Stimulated activated CD8-positive, alpha-beta memory T cell treated with anti-CD3 and anti-CD28 coated beads, Interleukin-7, amount 100 ng/mL, for 24 hours (primary cell): ENCODE data around the gene SUGCT.

Experiments
- DNase-seq: peaks from one replicate; pipeline ENCODE4 v3.0.0-alpha.2; 2020; ENCODE audit warnings: low read depth

SUGCT gene

DNA sequence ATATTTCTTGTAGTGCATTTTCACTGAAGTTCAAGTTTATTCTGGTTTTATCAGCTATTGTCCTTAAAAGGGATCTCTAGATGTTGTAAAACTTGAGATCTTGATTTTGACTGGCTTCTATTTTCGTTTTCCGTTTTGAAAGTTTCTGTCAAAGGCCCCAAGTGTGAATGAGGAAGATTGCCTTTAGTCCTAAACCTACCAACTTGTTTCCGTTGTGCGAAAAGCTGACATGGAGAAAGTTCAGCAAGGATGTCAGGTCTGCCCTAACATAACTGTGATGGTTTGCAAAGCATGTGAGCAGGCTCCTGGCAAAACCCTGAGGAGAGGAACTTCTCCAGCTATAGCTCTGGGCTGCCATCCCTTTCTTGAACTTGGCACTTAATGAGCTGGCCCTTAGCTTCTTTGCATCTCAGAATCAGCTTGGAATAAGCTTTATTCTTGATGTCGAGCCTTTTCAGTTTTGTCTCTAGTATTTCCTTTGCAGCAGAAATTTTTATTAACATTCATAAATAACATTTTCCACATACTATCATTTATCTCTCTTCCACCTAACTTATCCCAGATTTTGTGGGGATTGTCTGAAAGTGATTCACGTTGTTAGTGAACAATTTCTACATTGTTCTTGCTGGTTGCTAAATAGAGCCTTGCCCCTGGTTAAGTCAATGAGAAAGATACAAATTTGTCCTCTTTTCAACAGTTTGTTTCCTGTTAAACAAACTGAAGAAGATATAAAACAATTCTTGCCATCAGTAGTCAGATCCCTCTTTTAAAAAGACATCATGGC is 559.4 kb downstream of the SUGCT start:
- DNase-seq: no peak

DNA sequence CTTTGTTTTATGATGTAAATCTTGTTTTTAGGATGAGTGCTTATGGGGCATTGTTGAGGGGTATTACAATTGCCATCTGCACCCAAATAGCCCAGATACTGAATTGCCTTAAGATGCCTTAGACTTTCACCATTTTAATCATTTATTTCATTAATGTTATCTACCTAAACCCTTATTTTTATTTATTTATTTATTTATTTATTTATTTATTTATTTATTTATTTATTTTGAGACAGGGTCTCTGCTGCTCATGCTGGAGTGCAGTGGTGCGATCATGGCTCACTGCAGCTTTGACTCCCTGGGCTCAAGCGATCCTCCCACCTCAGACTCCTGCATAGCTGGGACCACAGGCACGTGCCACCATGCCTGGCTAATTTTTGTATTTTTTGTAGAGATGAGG is 560.2 kb downstream of the SUGCT start:
- no peak for DNase-seq

DNA sequence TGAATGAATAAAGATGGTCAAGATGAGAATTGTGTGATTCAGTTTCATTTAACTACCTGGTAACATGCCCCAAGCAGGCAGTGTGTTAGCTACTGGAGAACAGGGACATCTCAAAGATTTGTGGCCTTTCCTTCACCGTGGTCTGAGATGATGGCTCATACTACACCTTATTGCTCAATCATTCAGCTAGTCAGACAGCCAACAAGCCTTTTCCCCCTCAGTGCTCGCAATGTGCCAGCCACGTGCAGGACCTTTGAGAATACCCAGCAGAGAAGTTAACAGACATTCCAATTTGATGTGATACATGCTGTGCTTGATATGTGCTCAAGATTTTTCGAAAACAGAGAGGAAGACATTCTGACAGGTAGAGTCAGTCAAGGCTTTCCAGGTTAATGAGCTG is 562.8 kb downstream of the SUGCT start:
- no peak for DNase-seq

DNA sequence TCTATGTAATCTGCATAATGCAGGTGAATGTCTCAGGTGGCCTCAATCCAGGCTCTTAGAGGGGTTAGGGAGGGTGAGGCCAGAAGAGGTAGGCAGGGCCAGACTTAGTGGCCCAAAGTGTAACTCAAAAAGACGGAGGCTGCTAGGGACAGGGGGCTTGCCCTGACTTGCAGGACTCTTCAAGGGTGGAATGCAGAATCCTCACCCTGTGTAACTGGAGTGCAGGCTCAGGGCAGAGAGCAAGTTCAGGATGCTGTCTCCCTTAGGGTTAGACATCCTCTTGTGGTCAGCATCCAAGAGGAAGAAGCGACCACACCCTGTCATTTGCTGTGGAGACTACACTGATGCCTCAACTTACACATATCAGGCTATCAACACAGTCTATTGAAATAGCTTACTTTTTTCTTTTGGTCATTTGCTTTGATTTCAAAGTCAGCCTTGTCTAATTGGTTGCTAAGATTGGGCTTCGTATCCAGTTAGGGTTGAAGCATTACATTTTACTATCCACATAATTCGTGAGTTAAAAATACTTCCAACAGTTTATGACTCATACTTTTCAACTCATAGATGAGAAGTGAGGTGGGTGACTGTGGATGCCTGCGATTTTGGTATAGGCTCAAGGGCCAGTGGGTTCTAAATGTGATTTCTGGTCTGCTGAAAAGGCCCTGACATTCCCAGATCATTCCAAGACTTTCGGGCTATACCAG is 563.6 kb downstream of the SUGCT start:
- DNase-seq: no peak

DNA sequence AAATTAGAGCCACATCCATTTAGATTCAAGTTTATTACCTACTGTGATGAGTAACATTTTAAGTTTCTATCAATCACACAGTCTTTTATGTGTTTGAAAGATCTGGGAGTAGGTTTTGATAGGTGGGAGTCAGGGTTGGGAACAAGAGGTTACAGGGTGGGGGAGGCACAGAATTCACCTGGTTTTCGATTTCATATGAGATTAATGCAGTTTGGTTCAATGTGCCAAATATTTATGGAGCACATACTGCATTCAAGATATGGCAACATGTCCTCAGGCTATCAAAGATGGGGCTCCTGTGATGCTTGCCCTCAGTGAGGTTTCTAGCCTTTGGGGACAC is 564.1 kb downstream of the SUGCT start:
- no peak for DNase-seq

DNA sequence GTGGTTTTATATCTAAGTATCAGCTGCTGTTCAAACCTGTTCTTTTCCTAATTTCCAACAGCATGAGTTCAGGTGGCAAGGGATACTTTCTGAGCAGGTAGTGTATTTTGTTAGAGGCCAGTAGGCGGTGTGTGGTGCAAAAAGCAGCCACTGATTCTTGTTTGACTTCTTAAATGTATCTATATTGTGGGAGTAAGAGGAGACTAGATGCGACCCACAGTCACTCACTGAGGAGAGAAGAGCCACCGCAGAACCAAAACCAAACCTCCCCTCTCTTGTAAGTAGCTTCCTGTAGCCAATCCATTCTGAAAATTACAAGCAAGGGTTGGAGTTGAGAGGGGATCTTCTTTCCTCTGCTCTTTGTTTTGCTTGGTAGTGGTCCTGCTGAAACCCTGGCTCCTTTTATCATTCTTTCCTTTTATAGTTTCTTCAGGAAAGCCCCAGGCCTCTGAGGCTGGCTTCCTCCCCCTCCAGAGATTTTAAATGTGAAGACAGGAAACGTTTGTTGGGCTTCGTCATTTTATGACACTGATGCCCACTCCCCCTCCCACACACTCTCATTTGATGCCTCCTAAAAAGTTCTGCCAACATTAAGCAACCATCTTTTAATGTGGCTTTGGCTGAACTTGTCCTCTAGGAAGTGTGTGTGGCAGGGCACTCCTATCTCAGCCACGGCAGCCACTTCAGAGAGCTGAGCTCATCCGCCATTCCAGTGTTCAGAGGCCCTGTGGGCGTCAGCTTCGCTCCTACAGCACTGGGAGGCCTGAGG is 566.0 kb downstream of the SUGCT start:
- no peak for DNase-seq

DNA sequence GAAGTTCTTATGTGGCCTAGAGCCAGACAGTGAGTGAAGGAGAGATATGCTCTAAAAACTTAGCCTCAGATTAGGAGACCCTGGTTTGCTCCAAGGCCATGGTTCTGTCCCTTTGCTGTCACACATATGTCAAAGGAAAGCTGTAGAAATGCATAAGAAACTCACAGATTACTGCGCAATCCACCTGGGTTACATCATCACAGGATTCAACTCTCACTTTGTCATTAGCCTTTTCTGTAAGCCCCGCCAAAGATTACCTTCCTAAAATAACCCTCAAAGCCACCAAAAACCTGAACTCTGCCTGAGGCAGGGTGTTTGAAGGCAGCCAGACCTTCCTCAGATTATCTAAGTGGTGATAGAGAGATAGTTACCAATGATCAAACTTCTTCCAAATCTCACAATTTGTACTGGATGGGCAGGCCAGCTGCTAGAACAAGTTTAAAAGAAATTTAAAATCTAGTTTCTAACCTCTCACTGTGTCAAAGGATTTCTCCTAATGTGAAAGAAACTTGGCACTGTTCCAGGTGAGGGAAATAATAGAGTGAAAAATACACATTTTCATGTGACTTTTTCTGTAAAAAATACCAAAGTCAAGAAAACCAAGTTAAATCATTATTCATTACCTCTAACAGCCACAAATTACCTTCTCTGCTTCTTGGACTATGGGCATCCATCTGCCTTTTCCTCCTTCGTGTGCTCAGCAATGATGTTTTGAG is 567.2 kb downstream of the SUGCT start:
- no peak for DNase-seq

DNA sequence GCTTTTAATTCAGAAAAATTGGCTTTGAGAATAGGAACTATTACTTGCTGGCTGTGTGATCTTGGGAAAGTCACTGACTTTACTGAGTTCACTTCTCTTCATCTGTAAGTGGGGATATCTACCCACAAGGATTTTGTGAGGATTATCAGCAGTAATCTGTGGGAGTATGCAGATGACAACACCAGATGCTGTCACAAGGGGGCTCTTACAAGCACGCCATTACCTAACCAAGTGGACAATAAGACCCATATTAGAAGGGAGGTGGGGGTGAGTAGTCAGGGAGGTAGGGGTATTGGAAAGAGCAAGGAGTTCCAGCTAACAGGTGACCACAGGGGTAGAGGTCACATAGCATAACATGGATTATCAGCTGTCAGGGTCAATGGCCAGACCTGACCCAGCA is 569.4 kb downstream of the SUGCT start:
- no peak for DNase-seq

DNA sequence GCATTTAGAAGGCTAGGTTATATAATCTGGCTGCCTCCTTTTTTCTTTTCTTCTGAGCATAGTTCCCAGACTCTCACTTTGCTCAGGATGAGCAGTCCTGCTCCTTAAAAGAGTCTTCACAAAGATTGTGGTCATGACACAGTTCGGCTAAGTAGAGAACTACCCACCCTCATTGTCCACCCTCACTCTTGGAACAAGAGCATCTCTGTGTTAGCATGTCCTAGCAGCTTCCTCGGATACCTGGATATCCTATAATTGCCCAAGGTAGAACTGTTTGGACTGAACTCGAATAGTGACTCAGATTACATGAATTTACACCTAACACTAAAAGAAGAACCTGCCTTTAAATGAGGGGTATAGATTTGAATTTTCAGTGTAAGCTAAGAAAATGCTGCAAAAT is 572.0 kb downstream of the SUGCT start:
- no peak for DNase-seq

DNA sequence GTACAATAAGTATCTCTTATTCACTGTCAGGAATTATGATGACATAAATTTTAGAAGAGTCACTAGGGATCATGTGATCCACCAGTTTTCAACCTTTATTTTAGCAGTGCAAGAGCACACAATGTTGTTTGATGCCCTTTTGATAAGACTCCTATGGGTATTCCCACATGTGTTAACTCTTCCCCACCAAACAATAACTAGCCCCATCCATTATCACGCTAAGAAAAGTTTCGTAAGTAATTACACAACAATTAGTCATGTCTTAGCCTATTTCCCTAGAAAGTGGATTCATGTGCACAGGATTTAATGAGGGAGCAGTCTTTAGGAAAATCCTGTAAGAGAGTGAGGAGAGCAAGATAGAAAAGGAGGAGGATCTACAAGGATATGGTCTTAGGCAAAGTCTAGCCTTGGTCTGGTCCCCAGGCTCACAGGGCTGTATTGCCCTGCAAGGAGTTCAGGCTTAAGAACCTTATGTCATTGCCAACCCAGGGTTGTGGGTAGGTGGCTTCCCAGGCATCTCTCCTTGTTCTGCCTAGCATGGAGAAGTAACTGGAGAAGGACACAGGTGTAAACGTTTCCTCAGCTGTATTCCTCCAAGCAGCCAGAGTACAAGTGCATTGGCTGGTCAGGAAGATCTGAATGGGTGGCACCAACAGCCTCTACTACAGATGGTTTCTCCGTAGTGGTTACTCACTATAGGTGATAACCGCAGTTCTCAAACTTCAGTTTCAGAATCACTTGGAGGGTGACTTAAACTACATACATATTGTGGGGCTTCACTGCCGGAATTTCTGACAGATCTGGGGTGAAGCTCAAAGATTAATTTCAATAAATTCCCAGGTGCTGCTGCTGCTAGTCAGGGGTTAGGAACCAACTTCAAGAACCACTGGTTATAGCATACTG is 574.5 kb downstream of the SUGCT start:
- no peak for DNase-seq

DNA sequence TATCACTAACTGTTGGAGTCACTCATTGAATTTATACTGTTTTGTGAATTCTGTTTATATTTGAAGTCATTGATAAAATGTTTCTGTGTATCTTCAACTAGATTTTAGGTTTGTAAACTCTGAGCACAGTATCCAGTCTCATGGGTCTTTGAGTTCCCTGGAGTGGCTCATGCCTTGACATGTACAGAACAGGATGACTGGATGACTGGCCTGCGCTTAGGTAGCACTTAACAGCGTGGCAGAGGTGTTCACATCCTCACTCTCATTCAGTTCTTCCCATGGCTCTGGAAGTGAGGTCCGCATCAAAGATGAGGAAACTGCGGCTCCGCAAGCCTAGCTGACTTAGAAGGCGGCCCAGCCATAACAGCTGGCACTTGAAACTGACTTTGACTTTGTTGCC is 576.9 kb downstream of the SUGCT start:
- no peak for DNase-seq

DNA sequence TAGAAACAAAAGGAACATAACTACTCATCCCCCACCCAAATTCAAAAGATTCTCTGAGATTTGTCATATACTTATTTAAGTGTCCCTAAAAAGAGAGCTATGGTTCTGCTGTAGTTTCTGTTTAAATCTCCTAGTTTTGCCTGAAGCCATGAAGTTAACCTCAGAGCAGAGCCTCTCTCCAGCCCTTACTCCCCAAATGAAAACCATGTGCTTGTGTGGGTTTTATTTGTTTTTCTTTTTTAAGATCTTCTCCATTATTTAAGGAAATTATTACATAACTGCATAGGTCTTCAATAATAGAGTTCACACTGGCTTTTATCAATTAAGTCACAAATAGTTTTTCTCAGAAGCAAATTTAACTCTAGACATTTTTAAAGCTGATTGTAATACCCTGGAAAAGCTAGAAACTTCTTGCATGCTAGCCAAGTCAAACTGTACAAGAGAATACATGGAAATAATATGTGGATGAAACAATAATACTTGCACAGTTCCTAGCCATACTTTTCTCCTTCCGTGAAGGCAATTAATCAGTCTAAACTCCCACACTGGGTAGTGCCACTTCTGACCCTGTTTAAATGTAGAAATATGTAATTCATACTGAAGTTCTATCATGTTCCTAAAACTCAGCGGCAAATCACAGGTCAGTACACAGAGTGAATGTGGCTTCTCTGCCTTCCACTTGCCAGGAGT is 579.7 kb downstream of the SUGCT start:
- DNase-seq: no peak

DNA sequence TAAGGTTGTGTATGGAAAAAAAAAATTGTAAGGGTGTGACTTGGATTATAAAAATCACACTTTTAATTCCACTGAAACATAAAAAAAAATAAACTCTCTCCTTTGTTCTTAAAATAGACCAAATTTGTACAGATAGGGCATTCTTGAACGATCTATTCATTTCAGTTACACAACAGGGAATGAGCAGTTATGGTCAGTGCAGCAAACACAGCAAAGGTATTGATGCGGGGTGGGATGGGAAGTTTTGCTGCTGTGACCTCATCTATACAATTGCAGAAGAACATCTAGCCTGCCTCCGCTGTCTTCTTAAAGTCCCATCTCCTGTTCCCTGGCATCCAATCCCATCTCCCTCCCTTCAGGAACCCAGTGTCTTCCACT is 580.2 kb downstream of the SUGCT start:
- no peak for DNase-seq

DNA sequence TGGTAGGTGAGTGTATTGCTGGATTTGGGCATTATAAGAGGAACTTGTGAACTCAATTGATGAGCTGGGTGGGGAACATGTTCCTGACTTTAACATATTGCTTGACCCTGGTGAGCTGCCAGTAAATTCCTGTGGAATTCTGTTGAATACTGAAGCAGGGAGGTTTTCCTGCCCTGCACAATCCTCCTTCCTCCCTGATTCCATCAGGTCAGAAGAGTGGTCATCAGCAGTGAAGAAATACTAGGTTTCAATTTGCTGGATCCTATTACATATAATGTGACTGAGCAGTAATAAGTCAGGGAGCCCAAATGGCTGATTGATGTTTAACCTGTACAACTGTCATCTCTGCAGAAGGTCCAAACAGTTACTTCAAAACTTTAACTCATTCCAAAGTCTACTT is 581.2 kb downstream of the SUGCT start:
- no peak for DNase-seq

DNA sequence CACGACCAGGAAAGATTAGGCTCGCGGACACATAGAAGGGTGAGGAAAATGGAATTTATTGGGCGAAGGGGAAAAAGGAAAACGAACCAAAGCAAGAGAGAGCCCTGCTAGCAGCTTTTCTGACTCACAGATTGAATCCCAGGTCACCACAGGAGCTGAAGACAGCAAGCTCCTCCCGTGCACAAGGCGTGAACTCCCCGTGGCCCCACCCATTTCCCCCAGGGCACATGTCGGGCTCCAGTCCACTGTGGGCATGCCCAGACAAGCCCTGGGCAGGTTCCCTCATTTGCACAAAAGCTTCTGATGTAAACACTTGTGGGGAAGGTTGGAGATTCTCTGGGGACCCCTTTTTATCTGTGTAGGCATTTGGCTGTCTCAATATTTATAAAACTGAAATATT is 582.4 kb downstream of the SUGCT start:
- DNase-seq: no peak

DNA sequence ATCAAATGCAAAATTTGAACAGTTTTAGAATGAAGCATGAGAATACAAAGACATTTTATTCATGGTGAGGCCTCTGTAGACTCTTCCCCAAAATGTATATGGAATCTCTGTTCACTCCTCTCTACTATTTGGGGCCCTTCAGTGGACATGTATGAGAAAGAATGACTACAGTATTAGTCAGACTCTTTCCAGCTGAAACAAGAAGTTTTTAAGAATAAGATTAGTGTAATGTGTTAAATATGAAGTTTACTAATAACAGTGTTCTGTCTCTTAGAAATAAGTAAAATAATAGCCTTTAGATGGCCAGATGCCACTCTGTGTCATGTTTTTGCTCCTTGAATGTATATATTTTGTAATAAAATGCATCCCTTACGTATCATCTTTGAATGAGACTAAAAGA is 585.6 kb downstream of the SUGCT start:
- DNase-seq: no peak

DNA sequence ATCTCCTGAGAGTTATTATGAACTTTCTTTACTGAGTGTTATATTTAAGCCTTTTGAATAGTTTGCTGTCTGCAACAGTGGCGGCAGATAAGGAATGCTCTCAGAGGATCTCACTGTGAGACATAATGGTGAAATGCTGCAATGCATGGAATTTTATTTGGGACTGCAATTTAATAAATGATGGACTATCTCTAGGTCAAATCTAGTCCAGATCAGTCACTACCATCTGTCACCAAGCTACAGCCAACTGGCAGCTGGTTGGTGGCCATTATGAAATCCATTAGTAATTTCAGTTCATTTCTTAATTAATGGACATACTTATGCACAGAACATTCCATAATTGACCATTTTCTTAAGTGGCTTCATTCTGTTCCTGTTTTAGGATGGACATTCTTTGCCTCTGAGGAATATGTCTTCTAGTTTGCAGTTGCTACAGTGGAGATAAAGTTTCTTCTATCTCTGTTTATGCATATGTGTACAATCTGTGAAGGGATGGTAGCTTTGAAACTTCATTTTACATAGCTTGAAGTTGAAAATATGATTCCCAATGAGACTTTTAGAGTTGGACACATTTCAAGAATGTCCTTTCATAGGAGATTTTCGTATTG is 586.6 kb downstream of the SUGCT start:
- no peak for DNase-seq

DNA sequence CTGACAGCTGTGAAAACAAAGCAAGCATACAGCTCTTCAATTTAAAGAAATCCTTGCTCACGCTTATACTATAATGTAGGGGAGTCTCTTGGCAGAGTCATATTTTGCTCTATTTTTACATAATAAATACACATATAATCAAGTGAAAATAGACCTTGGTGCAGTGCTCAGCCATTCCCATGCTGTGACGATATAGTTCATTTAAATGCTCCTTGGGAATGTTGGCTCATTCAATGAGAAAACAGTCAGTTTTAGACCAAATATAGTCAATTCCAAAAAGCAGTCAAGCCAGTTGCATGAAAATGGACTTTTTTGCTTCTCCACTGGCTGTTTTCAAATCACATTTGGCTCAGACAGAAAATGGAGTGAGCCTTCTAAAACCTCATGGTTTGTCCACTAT is 587.4 kb downstream of the SUGCT start:
- DNase-seq: no peak

DNA sequence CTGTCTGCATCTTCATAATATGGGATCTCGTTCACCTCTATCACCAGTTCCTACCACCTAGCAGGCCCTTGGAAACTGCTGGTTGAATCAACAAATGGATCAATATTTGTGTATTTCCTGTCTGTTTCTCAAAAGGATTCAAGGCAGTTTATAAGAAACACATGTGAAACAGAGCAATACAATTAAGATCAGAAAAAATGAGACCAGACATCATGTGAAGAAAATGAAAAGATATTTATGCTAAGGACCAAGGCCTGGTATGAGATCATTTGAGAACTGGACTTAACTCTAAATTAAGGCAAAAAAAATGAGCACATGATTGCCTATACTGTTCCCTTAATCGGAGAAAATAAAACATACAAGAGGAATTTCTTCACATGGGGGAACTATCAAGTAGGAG is 589.0 kb downstream of the SUGCT start:
- no peak for DNase-seq

DNA sequence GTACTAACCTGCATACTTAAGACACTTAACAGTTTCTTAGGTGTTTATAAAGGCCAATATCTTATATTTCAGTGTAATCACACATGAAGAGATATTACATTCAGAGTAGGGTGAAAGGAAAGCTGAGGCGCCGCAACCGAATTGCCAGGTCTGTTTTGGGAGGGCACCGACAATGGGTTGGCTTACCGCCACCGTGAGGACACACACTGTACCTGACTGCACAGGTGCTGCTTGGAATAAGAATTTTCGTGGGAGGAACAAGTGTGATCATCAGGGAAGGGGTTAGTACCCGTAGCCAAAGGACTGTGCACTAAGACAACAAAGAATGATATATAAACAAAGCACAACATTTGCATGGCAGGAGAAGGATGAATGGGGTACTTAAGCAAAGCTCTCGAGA is 591.8 kb downstream of the SUGCT start:
- DNase-seq: no peak

DNA sequence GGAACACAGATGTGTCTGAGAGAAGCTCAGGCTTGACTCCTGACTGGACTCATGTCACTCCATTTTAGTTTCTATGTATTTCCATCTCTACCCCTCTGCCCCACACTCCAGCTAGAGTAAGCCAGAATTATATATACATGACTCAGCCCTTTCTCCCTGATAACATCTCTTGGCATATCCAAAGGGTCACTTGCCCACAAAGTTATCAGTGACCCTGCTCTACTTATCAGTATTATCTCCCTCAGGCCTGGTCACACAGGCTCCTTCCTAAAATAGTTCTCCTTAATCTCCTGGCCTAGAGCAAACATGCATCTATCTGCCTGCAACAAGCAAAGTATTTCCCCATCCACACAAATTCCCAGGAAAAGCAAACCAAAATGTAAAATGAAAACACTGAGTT is 598.3 kb downstream of the SUGCT start:
- DNase-seq: no peak
